Myometrial cell (primary cell): Measurements from ENCODE around the gene CCDC154. TPM values are rescaled to one million over a fixed set of nuclear protein-coding genes. Genes with fewer than 3 reads are reported as not detected.

Experiments
- total RNA-seq: library from RNA; depleted of rRNA; stranded (reverse); fragments of >200 nt; gene quantifications from 2 replicates; pipeline ENCODE4 v1.2.3, GENCODE V29; 2015

The CCDC154 gene
- not detected in 2 replicates for total RNA-seq

GRCh38 chr16:1443980-1444729 lies at the start of gene CCDC154:
Gene CCDC154, minus strand, starts transcription at chr16:1444556. Its CDS starts 234 bp downstream, at chr16:1444322.

DNA sequence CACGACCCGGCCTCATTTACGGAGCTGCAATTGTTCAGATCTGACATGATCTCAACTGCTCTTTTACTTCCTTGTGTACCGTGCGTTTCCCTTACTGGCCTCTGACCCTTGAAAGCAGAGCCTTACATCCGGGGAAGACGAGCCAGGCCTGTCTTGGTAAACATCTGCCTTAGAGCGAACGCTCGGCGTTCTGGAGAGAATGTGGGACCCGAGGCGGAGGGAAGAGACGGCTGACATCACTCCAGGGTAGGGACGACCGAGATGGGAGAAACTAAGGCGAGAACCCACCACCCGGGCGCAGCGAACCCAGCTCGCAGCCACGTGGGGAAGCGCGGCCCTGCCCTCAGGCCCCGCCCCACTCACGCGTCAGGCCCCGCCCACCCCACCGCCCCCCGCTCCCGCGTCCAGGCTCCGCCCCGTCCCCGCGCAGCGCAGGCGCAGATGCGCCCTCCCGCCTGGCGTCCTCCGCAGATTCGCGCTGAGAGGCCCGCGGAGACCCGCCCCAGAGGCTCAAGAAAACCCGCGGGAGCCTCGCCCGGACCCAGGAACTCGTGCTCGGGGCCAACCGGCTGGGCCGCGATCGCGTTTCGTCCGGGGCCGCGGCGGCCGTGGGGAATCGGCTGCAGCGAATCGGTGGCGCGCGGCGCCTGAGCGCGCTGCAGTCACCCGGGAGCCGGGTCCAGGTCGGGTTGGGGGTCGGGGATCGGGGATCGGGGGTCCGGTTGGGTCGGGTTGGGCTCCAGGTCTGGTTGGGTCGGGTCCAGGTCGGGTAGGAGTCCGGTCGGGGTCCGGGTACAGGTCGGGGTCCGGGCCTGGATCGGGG lies 48.8 kb upstream of the CCDC154 start, which contains the start of gene TELO2:
Gene TELO2, plus strand, starts transcription at position 438 of the 823 bp plus-strand sequence. CDS start 922 bp downstream, outside the sequence.

GRCh38 chr16:1488619-1489018 lies 44.3 kb upstream of the CCDC154 start, which contains the start of gene PTX4:
Gene PTX4, minus strand, starts transcription at chr16:1488944. Its CDS starts 35 bp downstream, at chr16:1488909.

GRCh38 chr16:1474796-1475551 lies 30.6 kb upstream of the CCDC154 start, which contains the start of gene CLCN7:
Gene CLCN7, minus strand, starts transcription at chr16:1475028. Its CDS starts 54 bp downstream, at chr16:1474974.

GRCh38 chr16:1430759-1431496 lies 13.4 kb downstream of the CCDC154 start, which contains the start of gene PERCC1:
Gene PERCC1, plus strand, starts transcription at chr16:1431078. Its CDS starts 1,516 bp downstream, at chr16:1432594.

GRCh38 chr16:1414532-1415260 lies 29.7 kb downstream of the CCDC154 start, which contains the start of gene UNKL:
Gene UNKL, minus strand, starts transcription at chr16:1414704. Its CDS starts 13 bp downstream, at chr16:1414691.

Other genes starting within 250 kb of the CCDC154 start
- not detected in 2 replicates for gene TPSG1, start 219.3 kb downstream of the CCDC154 start, total RNA-seq
- gene TPSB2, start 214.4 kb downstream of the CCDC154 start, total RNA-seq: not detected in 2 replicates
- gene TPSAB1, start 203.9 kb downstream of the CCDC154 start, total RNA-seq: not detected in 2 replicates
- not detected in 2 replicates for gene TPSD1, start 188.5 kb downstream of the CCDC154 start, total RNA-seq
- gene UBE2I, start 134.9 kb downstream of the CCDC154 start, total RNA-seq: 69.6 and 90.8 TPM in 2 replicates
- gene BAIAP3, start 110.9 kb downstream of the CCDC154 start, total RNA-seq: 0.53 and 1.4 TPM in 2 replicates
- gene TSR3, start 92.7 kb downstream of the CCDC154 start, total RNA-seq: 111 and 113 TPM in 2 replicates
- 34.7 and 62.6 TPM in 2 replicates for gene GNPTG, start 92.6 kb downstream of the CCDC154 start, total RNA-seq
- 5.8 and 10.4 TPM in 2 replicates for gene UNKL, start 29.9 kb downstream of the CCDC154 start, total RNA-seq
- 15.0 and 26.4 TPM in 2 replicates for gene UQCC4, start 23.8 kb downstream of the CCDC154 start, total RNA-seq
- gene PERCC1, start 13.5 kb downstream of the CCDC154 start, total RNA-seq: not detected in 2 replicates
- 41.6 and 50.5 TPM in 2 replicates for gene CLCN7, start 30.5 kb upstream of the CCDC154 start, total RNA-seq
- 0.58 TPM in 1 of 2 replicates, not detected in the other for gene PTX4, start 44.4 kb upstream of the CCDC154 start, total RNA-seq
- 11.5 and 12.7 TPM in 2 replicates for gene TELO2, start 48.8 kb upstream of the CCDC154 start, total RNA-seq
- 28.5 and 39.8 TPM in 2 replicates for gene TMEM204, start 89.1 kb upstream of the CCDC154 start, total RNA-seq
- 17.5 and 22.2 TPM in 2 replicates for gene IFT140, start 167.5 kb upstream of the CCDC154 start, total RNA-seq
- 2.6 and 3.5 TPM in 2 replicates for gene CRAMP1, start 167.8 kb upstream of the CCDC154 start, total RNA-seq
- 53.6 and 84.4 TPM in 2 replicates for gene JPT2, start 233.7 kb upstream of the CCDC154 start, total RNA-seq